CD14-positive monocyte (primary cell): ENCODE data around the gene SLC13A3. TPM values are rescaled to one million over a fixed set of nuclear protein-coding genes. Genes with fewer than 3 reads are reported as not detected.

Experiments
- DNase-seq, 3 donors: peaks; one replicate each; pipeline ENCODE4 v3.0.0-alpha.2; 2011 to 2022
- H2AFZ ChIP-seq: 2 replicates; pipeline ENCODE4 v1.6.0; 2012; ENCODE audit warnings: mild to moderate bottlenecking, low read depth, low read length, inconsistent platforms; ENCODE audit not compliant: insufficient read depth, poor library complexity, severe bottlenecking
- H3K27ac ChIP-seq, 2 donors: 1 replicate in 1 of 2; 2 replicates in 1 of 2; pipeline ENCODE4 v1.5.1; 2012 to 2013; ENCODE audit warnings: low read length in 2 of 2, control low read depth in 1 of 2, inconsistent platforms in 1 of 2, low read depth in 1 of 2, mild to moderate bottlenecking in 1 of 2
- H3K27me3 ChIP-seq, 2 donors: one replicate each; pipeline versions ENCODE4 v1.6.0 to v1.6.1; 2011 to 2013; ENCODE audit warnings: low read length in 2 of 2; ENCODE audit not compliant: control insufficient read depth in 2 of 2, insufficient read depth in 2 of 2
- H3K36me3 ChIP-seq, 2 donors: replicated peaks in 1 of 2; 1 replicate in 1 of 2; 2 replicates in 1 of 2; pipeline versions ENCODE4 v1.5.1 to v1.6.1; 2012 to 2013; ENCODE audit warnings: low read length in 2 of 2, control low read depth in 1 of 2, inconsistent platforms in 1 of 2, mild to moderate bottlenecking in 1 of 2; ENCODE audit not compliant: insufficient read depth in 2 of 2, control insufficient read depth in 1 of 2
- H3K4me1 ChIP-seq, 2 donors: 1 replicate in 1 of 2; 2 replicates in 1 of 2; pipeline versions ENCODE4 v1.5.1 to v1.6.1; 2012 to 2013; ENCODE audit warnings: low read length in 2 of 2, control low read depth in 1 of 2, inconsistent platforms in 1 of 2, mild to moderate bottlenecking in 1 of 2, moderate library complexity in 1 of 2; ENCODE audit not compliant: insufficient read depth in 2 of 2, control insufficient read depth in 1 of 2
- H3K4me2 ChIP-seq: replicated peaks from 2 replicates; pipeline ENCODE3; 2012; ENCODE audit warnings: low read length, moderate library complexity, mild to moderate bottlenecking; ENCODE audit not compliant: poor library complexity, severe bottlenecking; ENCODE audit errors: extremely low read depth
- H3K4me3 ChIP-seq, 3 experiments: fragments of 200-600 bp in 1 of 3; sonication (generic) in 1 of 3; replicated peaks in 1 of 3; 1 replicate in 2 of 3; 2 replicates in 1 of 3; pipeline ENCODE4 v1.5.1; 2011 to 2013; ENCODE audit warnings: low read length in 3 of 3, mild to moderate bottlenecking in 3 of 3, control low read depth in 2 of 3, low read depth in 2 of 3, inconsistent platforms in 1 of 3, moderate library complexity in 1 of 3
- H3K79me2 ChIP-seq: 2 replicates; pipeline ENCODE4 v1.6.0; 2012; ENCODE audit warnings: mild to moderate bottlenecking, control low read depth, inconsistent platforms, low read length, moderate library complexity; ENCODE audit not compliant: insufficient read depth
- H3K9ac ChIP-seq: 2 replicates; pipeline ENCODE4 v1.6.0; 2017; ENCODE audit warnings: low read length, mild to moderate bottlenecking; ENCODE audit not compliant: insufficient read depth, poor library complexity, severe bottlenecking
- H3K9me3 ChIP-seq, 2 donors: replicated peaks in 1 of 2; 1 replicate in 1 of 2; 2 replicates in 1 of 2; pipeline versions ENCODE4 v1.5.1 to v1.6.1; 2012 to 2013; ENCODE audit warnings: low read length in 2 of 2, control low read depth in 1 of 2; ENCODE audit not compliant: control insufficient read depth in 1 of 2, insufficient read depth in 1 of 2
- H4K20me1 ChIP-seq: 2 replicates; pipeline ENCODE4 v1.6.0; 2012; ENCODE audit warnings: mild to moderate bottlenecking, low read length, control low read depth, moderate library complexity; ENCODE audit not compliant: insufficient read depth
- H3K27ac Mint-ChIP-seq, 7 donors: one replicate each; pipeline ENCODE4 v1.8.0; 2020; ENCODE audit warnings: mild to moderate bottlenecking in 7 of 7, mixed read lengths in 7 of 7, moderate library complexity in 6 of 7, inconsistent platforms in 2 of 7
- H3K27me3 Mint-ChIP-seq, 3 donors: one replicate each; pipeline ENCODE4 v1.8.0; 2021 to 2022; ENCODE audit warnings: low read depth in 3 of 3, mild to moderate bottlenecking in 3 of 3, mixed read lengths in 3 of 3, moderate library complexity in 3 of 3, inconsistent platforms in 1 of 3
- H3K36me3 Mint-ChIP-seq, 2 donors: one replicate each; pipeline ENCODE4 v1.8.0; 2020; ENCODE audit warnings: mixed read lengths in 2 of 2, inconsistent platforms in 1 of 2, mild to moderate bottlenecking in 1 of 2
- H3K4me1 Mint-ChIP-seq: one replicate; pipeline ENCODE4 v1.8.0; 2020; ENCODE audit warnings: mild to moderate bottlenecking, mixed read lengths
- H3K4me3 Mint-ChIP-seq, 2 donors: one replicate each; pipeline ENCODE4 v1.8.0; 2020; ENCODE audit warnings: mild to moderate bottlenecking in 2 of 2, mixed read lengths in 2 of 2, moderate library complexity in 1 of 2
- H3K9me3 Mint-ChIP-seq, 7 donors: one replicate each; pipeline ENCODE4 v1.8.0; 2020 to 2022; ENCODE audit warnings: mixed read lengths in 7 of 7, mild to moderate bottlenecking in 6 of 7, moderate library complexity in 6 of 7, inconsistent platforms in 2 of 7
- CTCF ChIP-seq: fragments of 200-600 bp; IDR thresholded peaks from one replicate; pipeline ENCODE4 v1.8.0; 2022; ENCODE audit warnings: antibody characterized with exemption, mild to moderate bottlenecking
- WGBS: methylation state at CpG from one replicate; pipeline ENCODE4 v1.1.5; 2013; ENCODE audit warnings: missing lambda C conversion rate; ENCODE audit not compliant: insufficient coverage; 5-methylcytosine and 5-hydroxymethylcytosine counted together
- intact Hi-C, 2 donors: fragments of 100-400 bp; cut with micrococcal nuclease; formaldehyde crosslinking; loops; one replicate each; pipeline versions ENCODE4 v1.15.0 to v1.15.1; 2023
- polyA plus RNA-seq, 3 donors: library from polyadenylated mRNA; depleted of rRNA in 1 of 3; unstranded in 2 of 3; stranded (reverse) in 1 of 3; fragments of 300-500 nt in 2 of 3; fragments of >200 nt in 1 of 3; fragmentation: Illumina TruSeq in 2 of 3; gene quantifications; 1 replicate in 2 of 3; 2 replicates in 1 of 3; pipeline ENCODE4 v1.2.3, GENCODE V29; 2012 to 2021

SLC13A3 gene
- polyA plus RNA-seq, 3 donors, result 0.04 TPM; not detected in 2

- H3K36me3 Mint-ChIP-seq, result no peaks in the 10 kb centered on the region
- Histone ChIP-seq H3K27ac (no peak overlapping the region), H2AFZ (no peak overlapping the region), H3K4me2 (no peak overlapping the region), H4K20me1 (no peaks in the 10 kb centered on the region), H3K4me1 (no peaks in the 10 kb centered on the region), H3K9me3 (no peaks in the 10 kb centered on the region), H3K27me3 (no peaks in the 10 kb centered on the region), H3K79me2 (no peaks in the 10 kb centered on the region), H3K4me3 (no peak overlapping the region), H3K9ac (no peak overlapping the region), H3K36me3 (no peaks in the 10 kb centered on the region)
- H3K9me3 Mint-ChIP-seq, result peaks cover 0 to 4% (median 0%) of the 10 kb centered on the region in 7 donors
- no peak for TF ChIP-seq CTCF
- intact Hi-C loops, result no loop called here
- WGBS, result 92% methylated on average over 2 of the region's 4 CpGs
- H3K27ac Mint-ChIP-seq, result no peak overlapping the region
- no peak for DNase-seq
- H3K4me1 Mint-ChIP-seq, result peaks cover 6% of the 10 kb centered on the region
- peaks cover 6 to 11% (median 9%) of the 10 kb centered on the region in 3 donors for H3K27me3 Mint-ChIP-seq
- no peak overlapping the region for H3K4me3 Mint-ChIP-seq
Observed at GRCh38 chr20:46637427-46638133, 13.7 kb downstream of the SLC13A3 start.

GRCh38 chr20:46637020-46637419 is 14.2 kb downstream of the SLC13A3 start:
- no peak overlapping the region for H3K4me3 ChIP-seq
- H3K27me3 ChIP-seq, result no peaks in the 10 kb centered on the region
- H3K36me3 ChIP-seq, result no peaks in the 10 kb centered on the region
- DNase-seq, result no peak
- no peak for TF ChIP-seq CTCF
- H3K27ac ChIP-seq, result no peak overlapping the region
- intact Hi-C loops, result no loop called here
- H3K27me3 Mint-ChIP-seq, result peaks cover 6 to 9% (median 9%) of the 10 kb centered on the region in 3 donors
- no peak overlapping the region for H3K9ac ChIP-seq
- H3K9me3 ChIP-seq, result no peaks in the 10 kb centered on the region
- H3K4me1 ChIP-seq, result peaks cover 1 to 2% of the 10 kb centered on the region in 2 donors
- no peak overlapping the region for H3K27ac Mint-ChIP-seq
- H3K9me3 Mint-ChIP-seq, result peaks cover 0 to 4% (median 0%) of the 10 kb centered on the region in 7 donors
- WGBS, result 95% methylated on average over 10 of the region's 11 CpGs
- H3K4me1 Mint-ChIP-seq, result peaks cover 6% of the 10 kb centered on the region
- H3K79me2 ChIP-seq, result no peaks in the 10 kb centered on the region
- no peak overlapping the region for H2AFZ ChIP-seq
- no peak overlapping the region for H3K4me2 ChIP-seq
- H4K20me1 ChIP-seq, result no peaks in the 10 kb centered on the region
- no peak overlapping the region for H3K4me3 Mint-ChIP-seq
- no peaks in the 10 kb centered on the region for H3K36me3 Mint-ChIP-seq
